K562 (cell line): ENCODE measurements around the gene LIPT2. TPM values are rescaled to one million over a fixed set of nuclear protein-coding genes. Genes with fewer than 3 reads are reported as not detected.

Experiments
- CEBPG ChIP-seq, 3 experiments: fragments of 200-800 bp in 1 of 3; sonication (Bioruptor generic) in 1 of 3; sonication (generic) in 1 of 3; formaldehyde crosslinking in 1 of 3; IDR thresholded peaks in 2 of 3; conservative IDR thresholded peaks in 1 of 3; 2 replicates each; pipeline versions ENCODE4 v1.6.1 to v1.8.0; 2016 to 2022; ENCODE audit warnings: missing compliant biosample characterization in 2 of 3, missing genetic modification characterization in 2 of 3, mild to moderate bottlenecking in 1 of 3, missing genetic modification reagents in 1 of 3
- CTBP1 ChIP-seq: fragments of 450-650 bp; IDR thresholded peaks from 2 replicates; pipeline ENCODE4 v1.6.1; 2016; ENCODE audit warnings: borderline replicate concordance
- HDAC8 ChIP-seq: fragments of 450-650 bp; IDR thresholded peaks from 2 replicates; pipeline ENCODE4 v1.6.1; 2016; ENCODE audit warnings: mild to moderate bottlenecking, missing genetic modification characterization, moderate library complexity, missing compliant biosample characterization
- MEIS2 ChIP-seq: fragments of 450-650 bp; IDR thresholded peaks from 2 replicates; pipeline ENCODE4 v1.6.1; 2014; ENCODE audit warnings: mild to moderate bottlenecking; ENCODE audit not compliant: partially characterized antibody
- MGA ChIP-seq: fragments of 450-650 bp; IDR thresholded peaks from 2 replicates; pipeline ENCODE4 v1.6.1; 2016; ENCODE audit warnings: mild to moderate bottlenecking, moderate library complexity
- NONO ChIP-seq, 2 experiments: fragments of 200-400 bp in 1 of 2; fragments of 450-650 bp in 1 of 2; formaldehyde crosslinking in 1 of 2; IDR thresholded peaks; 2 replicates each; pipeline ENCODE4 v1.6.1; 2017; ENCODE audit warnings: low read depth in 2 of 2, mild to moderate bottlenecking in 2 of 2, moderate library complexity in 2 of 2, low read length in 1 of 2
- PKNOX1 ChIP-seq: fragments of 450-650 bp; IDR thresholded peaks from 2 replicates; pipeline ENCODE4 v1.6.1; 2016
- RBFOX2 ChIP-seq: fragments of 200-400 bp; formaldehyde crosslinking; IDR thresholded peaks from 2 replicates; pipeline ENCODE4 v1.6.1; 2017; ENCODE audit warnings: low read depth, mild to moderate bottlenecking, low read length, moderate library complexity
- SRSF9 ChIP-seq: fragments of 200-400 bp; formaldehyde crosslinking; IDR thresholded peaks from 2 replicates; pipeline ENCODE4 v1.6.1; 2017; ENCODE audit warnings: low read depth, low read length, borderline replicate concordance
- TCF3 ChIP-seq: sonication (generic); formaldehyde crosslinking; IDR thresholded peaks from 2 replicates; pipeline ENCODE4 v1.4.0; 2020; ENCODE audit warnings: mild to moderate bottlenecking, missing genetic modification reagents
- TSC22D4 ChIP-seq: fragments of 450-650 bp; IDR thresholded peaks from 2 replicates; pipeline ENCODE4 v1.6.1; 2016; ENCODE audit warnings: missing genetic modification characterization, missing biosample characterization, control low read depth
- ZNF174 ChIP-seq: fragments of 250-450 bp; sonication (Bioruptor Pico); IDR thresholded peaks from 2 replicates; pipeline ENCODE4 v1.4.0; 2020; ENCODE audit warnings: mild to moderate bottlenecking
- ZNF23 ChIP-seq: fragments of 250-450 bp; sonication (Bioruptor Pico); IDR thresholded peaks from 2 replicates; pipeline ENCODE4 v1.4.0; 2020; ENCODE audit warnings: mild to moderate bottlenecking
- ZNF445 ChIP-seq: fragments of 250-450 bp; sonication (Bioruptor Pico); IDR thresholded peaks from 2 replicates; pipeline ENCODE4 v1.4.0; 2020; ENCODE audit warnings: low read depth, mild to moderate bottlenecking, moderate library complexity
- polyA plus RNA-seq, 8 experiments: library from polyadenylated mRNA; depleted of rRNA in 4 of 8; stranded (reverse) in 5 of 8; unstranded in 3 of 8; fragments of >200 nt; fragmentation: Nextera tagmentation in 2 of 8; fragmentation: Illumina TruSeq in 1 of 8; extraction: Ambion mirVana in 2 of 8; extraction: Trizol in 1 of 8; gene quantifications; 2 replicates each; pipeline versions ENCODE4 v1.2.1 to v1.2.3, GENCODE V29; 2011 to 2014; ENCODE audit warnings: inconsistent platforms in 1 of 8, missing spikeins in 1 of 8
- total RNA-seq, 7 experiments: library from RNA; depleted of rRNA in 6 of 7; stranded (reverse); fragments of >200 nt in 6 of 7; fragmentation: Illumina TruSeq in 2 of 7; extraction: Trizol in 2 of 7; gene quantifications; 2 replicates each; pipeline versions ENCODE4 v1.2.1 to v1.2.3, GENCODE V29; 2011 to 2021; ENCODE audit warnings: low replicate concordance in 1 of 7

LIPT2 gene
- total and polyA plus RNA-seq, 9 of the 15 experiments (the other 6 are each of a cell fraction or from before 2014, with no cell fraction given): 1.00 to 5.2 (median 3.5) TPM

GRCh38 chr11:74492974-74493790 lies at the start of gene LIPT2 (continued):
- TF ChIP-seq ZNF23 (CRISPR knock-in tag) (no peak), PKNOX1 (peak; percentile 35; the same call in 1 of the 2 replicates), ZNF174 (CRISPR knock-in tag) (no peak), TSC22D4 (tag) (no peak), MEIS2 (peak; percentile 97), RBFOX2 (peak; percentile 89), CTBP1 (peak; percentile 98), ZNF445 (no peak), TCF3 (peak; percentile 43; the same call in 1 of the 2 replicates), CEBPG (CRISPR knock-in tag; IDR thresholded peaks at IDR 0.05) (peak; percentile 1; the same call in 1 of the 2 replicates), CEBPG (tag; conservative IDR thresholded peaks at IDR 0.05 in 1 of 2, IDR thresholded peaks at IDR 0.05 in 1 of 2) (peak in 1 of 2 experiments; percentile 48; a peak in 2 of 4 replicates), MGA (peak; percentile 11; the same call in 1 of the 2 replicates), NONO (IDR thresholded peaks at IDR 0.05; ENCODE audit: low read depth in 2 of 2, low read length in 1 of 2) (peak; percentile 38 to 93; a peak in 3 of 4 replicates), HDAC8 (tag) (no peak), SRSF9 (no peak)
